Measurements from ENCODE around the gene MEIS2.

DNA sequence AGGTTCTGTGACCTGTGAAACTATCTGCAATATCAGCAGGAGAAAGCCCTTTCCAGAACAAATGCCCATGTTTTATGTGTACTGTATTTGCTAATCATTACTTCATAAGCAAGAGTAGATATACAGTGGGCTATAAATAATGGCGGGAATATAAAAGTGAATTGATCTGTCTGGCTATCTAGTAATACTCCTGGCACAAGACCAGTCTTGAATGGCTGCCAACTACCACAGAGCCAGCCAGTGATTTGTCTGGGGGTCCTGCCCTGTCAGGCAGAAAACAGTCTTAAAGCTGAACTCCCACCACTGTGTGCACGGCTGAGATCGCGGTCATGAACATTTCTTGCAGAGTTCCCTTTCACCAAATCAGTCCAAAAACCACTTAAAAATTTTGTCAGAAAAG is 176.3 kb downstream of the MEIS2 start:
- TF ChIP-seq POLR2AphosphoS5 (IDR thresholded peaks at IDR 0.05): no peak
- TF ChIP-seq, protein P1, sequence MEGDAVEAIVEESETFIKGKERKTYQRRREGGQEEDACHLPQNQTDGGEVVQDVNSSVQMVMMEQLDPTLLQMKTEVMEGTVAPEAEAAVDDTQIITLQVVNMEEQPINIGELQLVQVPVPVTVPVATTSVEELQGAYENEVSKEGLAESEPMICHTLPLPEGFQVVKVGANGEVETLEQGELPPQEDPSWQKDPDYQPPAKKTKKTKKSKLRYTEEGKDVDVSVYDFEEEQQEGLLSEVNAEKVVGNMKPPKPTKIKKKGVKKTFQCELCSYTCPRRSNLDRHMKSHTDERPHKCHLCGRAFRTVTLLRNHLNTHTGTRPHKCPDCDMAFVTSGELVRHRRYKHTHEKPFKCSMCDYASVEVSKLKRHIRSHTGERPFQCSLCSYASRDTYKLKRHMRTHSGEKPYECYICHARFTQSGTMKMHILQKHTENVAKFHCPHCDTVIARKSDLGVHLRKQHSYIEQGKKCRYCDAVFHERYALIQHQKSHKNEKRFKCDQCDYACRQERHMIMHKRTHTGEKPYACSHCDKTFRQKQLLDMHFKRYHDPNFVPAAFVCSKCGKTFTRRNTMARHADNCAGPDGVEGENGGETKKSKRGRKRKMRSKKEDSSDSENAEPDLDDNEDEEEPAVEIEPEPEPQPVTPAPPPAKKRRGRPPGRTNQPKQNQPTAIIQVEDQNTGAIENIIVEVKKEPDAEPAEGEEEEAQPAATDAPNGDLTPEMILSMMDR (IDR thresholded peaks at IDR 0.05): no peak
- TF ChIP-seq POLR2A (IDR thresholded peaks at IDR 0.05): no peak
- TF ChIP-seq EP300 (IDR thresholded peaks at IDR 0.05): no peak
